ENCODE data around the gene IQGAP1.
"Not testable (repeated sequence)": the region's sequence is repeated elsewhere in the genome, so short reads cannot be mapped to it uniquely, and the experiment has no call there.

Gene IQGAP1, protein sequence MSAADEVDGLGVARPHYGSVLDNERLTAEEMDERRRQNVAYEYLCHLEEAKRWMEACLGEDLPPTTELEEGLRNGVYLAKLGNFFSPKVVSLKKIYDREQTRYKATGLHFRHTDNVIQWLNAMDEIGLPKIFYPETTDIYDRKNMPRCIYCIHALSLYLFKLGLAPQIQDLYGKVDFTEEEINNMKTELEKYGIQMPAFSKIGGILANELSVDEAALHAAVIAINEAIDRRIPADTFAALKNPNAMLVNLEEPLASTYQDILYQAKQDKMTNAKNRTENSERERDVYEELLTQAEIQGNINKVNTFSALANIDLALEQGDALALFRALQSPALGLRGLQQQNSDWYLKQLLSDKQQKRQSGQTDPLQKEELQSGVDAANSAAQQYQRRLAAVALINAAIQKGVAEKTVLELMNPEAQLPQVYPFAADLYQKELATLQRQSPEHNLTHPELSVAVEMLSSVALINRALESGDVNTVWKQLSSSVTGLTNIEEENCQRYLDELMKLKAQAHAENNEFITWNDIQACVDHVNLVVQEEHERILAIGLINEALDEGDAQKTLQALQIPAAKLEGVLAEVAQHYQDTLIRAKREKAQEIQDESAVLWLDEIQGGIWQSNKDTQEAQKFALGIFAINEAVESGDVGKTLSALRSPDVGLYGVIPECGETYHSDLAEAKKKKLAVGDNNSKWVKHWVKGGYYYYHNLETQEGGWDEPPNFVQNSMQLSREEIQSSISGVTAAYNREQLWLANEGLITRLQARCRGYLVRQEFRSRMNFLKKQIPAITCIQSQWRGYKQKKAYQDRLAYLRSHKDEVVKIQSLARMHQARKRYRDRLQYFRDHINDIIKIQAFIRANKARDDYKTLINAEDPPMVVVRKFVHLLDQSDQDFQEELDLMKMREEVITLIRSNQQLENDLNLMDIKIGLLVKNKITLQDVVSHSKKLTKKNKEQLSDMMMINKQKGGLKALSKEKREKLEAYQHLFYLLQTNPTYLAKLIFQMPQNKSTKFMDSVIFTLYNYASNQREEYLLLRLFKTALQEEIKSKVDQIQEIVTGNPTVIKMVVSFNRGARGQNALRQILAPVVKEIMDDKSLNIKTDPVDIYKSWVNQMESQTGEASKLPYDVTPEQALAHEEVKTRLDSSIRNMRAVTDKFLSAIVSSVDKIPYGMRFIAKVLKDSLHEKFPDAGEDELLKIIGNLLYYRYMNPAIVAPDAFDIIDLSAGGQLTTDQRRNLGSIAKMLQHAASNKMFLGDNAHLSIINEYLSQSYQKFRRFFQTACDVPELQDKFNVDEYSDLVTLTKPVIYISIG (N-terminal part only)

DNA sequence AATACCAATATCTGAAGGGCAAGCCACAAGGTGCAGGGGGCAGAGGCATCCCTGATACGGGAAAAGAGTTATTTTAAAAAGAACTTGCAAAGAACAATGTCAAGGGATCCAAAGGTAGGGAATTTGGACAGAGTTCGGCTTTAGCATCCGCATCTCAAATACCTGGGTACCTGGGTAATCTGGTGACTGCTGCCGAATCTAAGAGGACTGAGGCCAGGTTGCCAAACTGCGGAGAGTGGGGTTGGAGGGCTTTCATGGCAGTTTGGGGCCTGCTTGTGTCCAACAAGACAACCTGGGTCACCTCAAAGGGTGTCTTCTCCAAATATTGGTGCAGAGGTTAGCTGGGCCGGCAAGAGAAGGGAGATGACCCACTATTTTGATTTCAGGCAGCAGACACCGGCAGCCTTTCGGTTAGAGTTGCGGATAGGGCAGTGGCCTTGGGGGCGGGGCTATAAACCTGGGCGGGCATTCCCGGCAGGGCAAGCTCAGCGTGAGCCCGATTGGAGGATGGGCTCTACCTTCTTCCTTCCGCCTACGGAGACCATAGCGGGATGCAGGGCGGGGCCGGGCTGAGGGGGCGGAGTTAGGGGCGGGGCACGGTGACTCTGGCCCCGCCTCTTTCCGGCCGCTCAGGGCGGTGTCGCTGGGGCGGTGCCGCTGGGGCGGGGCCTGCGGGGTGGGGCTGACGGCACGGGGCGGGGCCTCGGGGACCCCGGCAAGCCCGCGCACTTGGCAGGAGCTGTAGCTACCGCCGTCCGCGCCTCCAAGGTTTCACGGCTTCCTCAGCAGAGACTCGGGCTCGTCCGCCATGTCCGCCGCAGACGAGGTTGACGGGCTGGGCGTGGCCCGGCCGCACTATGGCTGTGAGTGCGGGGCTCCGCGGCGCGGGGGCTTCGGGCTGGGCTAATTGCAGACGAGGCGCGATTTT, at the start of gene IQGAP1:
Gene IQGAP1, plus strand, starts transcription at position 709 of the 928 bp plus-strand sequence. Its CDS starts 100 bp downstream, at position 809.
- peak; percentile 97 for DNase-seq (ENCODE audit: low spot score)

DNA sequence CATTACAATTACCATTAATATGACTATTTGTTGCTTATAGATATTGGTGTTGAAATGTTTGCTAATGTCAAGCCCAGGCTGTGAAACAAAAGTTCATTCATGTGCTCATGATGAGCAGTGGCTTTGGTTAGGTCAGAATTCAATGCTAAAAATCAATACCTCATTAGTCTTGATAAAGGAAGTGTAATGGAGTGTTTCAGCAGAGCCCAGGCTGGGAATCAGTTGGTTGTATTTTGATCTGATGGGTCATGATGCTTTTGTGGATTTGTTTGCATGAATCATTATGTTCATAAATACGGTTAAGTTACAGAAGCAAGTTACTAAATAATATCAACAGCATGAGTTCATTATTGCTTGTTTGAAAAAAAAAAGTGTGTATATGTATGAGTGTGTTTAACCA, 49.5 kb upstream of the IQGAP1 start:
- no peak for DNase-seq (ENCODE audit: low spot score)

DNA sequence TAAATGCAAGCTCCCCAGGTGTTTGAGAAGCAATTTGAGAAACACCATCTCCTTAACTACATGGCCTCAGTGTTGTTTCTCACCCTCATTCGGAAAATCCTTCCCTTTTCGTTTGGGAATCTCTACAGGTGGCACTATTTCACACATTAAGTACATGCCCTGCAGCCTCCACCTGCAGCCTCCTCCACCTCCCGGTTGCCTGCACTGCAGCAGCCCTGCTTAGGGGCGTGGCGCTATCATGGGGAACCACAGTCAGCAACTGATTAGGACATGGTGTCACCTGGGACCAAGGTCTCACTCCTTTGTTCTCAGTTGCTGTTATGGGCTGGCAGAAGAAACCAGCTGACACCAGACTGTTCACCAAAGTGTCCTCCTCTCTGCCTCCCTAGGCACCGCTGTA, 47.7 kb upstream of the IQGAP1 start:
- DNase-seq (ENCODE audit: low spot score): no peak

DNA sequence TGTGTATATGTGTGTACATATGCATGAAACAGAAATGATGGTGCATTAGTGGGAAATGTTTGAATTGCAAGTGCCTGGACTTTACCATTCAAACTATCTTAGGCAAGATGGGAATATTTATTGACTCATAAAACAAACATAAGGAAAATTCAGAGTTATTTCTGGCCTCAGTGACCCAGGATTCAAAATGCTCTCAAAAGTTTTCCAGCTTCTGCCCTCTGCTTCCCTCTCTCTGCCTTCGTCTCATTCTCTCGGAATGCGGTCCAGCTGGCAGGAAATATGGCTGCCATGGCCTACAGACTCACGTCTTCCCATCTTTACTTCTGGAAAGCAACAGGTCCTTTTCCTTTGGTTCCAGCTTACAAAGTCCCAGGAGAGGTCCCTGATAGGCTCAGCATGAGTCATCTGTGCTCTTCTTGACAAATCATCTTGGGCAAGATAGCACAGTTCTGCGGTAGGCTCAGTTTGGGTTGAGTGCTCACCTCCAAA, 44.7 kb upstream of the IQGAP1 start:
- DNase-seq (ENCODE audit: low spot score): no peak

DNA sequence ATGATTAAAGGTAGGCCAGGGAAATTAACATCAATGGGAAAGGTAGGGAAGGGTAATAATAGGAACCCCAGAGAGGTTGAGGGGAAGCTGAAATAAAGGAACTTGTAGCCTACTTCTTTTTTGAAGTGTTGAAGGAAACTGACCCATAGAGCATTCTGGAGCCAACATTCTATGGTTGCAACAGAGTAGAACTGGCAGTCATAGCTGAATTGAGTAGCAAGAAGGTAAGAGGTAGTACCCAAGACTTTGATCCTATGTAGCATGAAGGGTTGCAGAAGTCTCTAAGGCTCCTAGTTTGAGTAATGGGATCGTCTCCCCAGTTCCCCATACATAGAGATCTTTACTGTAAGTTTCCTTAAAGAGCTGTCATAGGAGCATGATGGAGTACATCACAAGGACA, 43.4 kb upstream of the IQGAP1 start:
- no peak for DNase-seq (ENCODE audit: low spot score)

DNA sequence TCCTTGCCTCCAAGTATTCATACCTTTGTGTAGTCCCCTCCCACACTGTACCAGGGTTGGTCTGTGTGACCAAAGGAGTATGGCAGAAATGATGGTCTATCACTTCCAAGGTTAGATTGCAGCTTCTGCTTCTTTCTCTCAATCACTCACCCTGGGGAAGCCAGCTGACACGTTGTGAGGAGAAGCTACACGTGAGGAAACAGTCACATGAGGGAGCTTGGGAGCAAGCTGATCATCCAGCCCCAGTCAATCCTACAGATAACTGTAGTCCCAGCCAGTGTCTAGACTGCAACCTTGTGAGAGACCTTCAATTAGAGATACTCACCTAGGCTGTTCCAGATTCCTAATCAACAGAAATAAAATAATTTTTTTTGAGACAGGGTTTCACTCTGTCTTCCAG, 42.2 kb upstream of the IQGAP1 start:
- DNase-seq (ENCODE audit: low spot score): no peak

DNA sequence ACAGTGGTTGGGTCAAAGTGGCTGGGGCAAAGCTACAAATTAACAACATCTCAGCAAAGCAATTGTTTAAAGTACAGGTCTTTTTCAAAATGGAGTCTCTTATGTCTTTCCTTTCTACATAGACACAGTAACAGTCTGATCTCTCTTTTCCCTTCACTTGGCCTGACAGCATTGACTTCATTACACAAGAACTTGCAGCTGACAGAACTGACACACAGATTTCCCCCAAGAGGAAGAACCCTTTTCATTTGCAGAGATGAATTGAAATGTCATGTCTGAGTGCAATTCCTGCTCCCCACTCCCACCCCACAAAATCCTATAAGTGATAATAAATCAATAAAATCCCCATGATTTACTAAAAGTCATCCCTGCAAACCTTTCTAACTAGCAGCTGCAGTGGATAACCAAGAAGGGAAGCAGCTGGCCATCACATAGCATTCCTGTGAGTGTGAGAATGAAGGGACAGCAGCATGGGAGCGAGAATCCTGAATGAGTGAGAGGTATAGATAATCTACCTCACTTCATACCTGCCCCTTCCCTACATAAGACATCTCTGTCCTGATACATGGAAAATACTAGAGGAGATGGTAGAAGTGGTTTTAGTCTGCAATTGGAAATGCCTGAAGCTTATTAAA, 40.5 kb upstream of the IQGAP1 start:
- DNase-seq (ENCODE audit: low spot score): not testable (repeated sequence)

DNA sequence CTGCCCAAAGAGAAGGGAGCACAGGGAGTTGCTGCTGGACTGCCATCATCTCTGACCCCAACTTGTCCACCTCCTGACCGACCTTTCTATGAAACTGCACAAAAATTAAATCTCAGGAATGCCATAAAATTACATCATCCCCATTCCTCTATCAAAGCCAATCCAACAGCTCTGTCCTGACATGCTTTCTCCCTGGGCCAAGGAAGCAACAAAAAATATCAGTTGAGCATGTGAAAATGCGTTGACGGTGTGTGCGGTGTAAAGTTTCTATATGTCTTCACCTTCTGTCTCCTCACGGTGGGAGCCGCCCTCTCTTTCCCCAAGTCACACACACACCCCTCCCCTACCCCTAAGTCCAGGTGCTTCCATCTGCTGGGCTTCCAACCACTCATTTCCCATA, 39.6 kb upstream of the IQGAP1 start:
- DNase-seq (ENCODE audit: low spot score): no peak

DNA sequence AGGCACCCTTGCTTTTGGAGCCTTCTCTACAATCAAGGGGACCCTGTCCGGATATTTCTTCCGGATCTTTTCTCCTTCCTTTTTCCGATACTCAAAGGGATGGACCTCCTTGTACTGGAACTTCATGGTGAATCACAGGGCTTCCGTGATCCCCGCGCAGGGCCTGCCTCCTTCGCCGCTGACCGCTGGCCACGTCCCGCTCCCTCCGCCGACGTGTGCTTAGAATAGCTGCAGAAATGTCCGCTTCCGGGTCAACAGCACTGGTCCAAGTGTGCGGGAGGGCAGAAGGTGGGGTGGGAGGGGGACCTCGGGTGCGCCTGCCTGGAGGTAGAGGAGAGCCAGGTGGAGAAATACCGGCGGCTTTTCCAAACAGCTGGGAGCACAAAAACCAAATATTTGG, 39.0 kb upstream of the IQGAP1 start:
- no peak for DNase-seq (ENCODE audit: low spot score)

DNA sequence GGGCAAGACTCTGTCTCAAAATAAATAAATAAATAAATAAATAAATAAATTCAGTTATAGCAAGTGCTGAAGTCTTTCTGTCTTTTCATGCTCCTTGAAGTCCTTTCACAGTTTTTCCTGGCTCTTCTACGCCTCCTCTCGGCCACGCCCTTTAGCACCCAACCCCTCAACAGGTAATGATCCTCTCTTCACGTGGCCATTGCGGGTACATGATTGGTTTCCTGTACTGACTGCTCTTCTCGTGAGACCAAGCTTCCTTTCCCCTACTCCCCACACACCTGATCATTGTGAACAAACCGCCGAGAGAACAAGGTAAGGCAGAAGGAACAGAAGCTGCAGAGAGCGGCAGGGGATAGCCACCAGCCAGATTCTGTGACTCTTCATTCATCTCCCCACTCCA, 38.2 kb upstream of the IQGAP1 start:
- DNase-seq (ENCODE audit: low spot score): no peak

DNA sequence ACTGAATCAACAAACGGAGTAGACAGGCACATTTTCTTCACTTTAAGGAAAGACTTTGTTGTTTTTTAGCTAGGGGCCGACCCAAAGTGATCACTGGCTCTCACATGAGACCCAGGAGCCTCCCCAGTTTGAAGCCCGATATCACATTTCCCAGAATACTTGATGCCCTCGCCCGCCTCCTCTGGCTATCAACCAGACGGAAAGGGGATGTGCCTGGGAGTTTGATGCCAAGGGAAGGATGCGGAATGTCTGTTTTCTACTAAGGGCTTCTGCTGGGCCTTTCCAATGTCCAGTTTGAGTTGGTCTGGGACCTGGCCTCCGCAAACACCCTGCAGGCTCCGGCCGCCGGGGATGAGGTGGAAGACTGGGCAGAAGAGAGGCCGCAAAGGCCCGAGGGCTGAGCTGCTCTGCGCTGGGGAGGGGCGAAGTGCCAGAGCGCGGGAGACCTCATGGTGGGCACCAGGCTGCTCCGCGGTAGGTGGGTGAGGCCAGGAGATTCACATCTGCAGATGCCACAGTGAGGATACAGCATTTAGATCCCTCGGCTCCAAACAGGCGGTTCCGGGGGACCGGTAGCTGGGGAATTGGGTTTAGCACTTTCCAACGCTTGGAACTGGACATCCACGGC, 36.4 kb upstream of the IQGAP1 start:
- no peak for DNase-seq (ENCODE audit: low spot score)

DNA sequence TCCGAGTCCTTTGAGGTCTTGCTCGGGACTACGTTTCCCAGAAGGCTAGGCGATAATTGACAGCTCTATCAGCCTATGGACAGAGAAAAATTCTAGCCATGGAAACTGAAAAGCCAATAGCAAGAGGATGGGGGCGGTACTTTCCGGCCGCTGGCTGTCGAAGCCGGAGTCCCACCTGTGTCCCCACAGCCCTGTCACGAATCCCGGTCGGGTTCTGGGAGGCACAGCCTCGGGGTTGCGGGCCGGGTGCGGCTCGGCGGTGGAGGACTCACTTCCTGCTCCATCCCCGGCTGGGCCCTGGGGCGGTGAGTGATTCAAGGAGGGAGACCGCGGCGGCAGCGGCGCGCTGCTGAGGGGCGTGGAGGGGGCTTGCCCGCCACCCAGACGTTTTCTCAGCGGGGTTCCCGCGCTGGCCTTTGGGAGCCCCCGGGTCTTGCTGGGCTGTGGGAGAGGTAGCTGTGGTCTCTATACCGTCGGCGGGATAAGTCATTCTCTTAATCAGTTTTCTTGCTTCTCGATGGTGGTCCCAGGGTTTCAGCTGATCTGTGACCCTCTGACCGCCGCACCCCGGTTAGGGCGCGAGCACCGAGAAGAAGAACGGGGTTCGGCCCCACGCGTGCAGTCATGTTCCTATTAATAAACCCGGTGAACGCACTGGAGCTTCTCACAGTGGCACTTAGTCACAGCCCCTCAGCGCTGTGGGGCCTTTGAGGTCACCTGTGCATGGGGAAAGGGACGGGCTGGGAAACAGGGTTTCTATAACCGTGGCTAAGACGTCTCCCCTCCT, 35.7 kb upstream of the IQGAP1 start, which contains the start of gene ZNF774:
Gene ZNF774, plus strand, starts transcription at position 178 of the 787 bp plus-strand sequence. CDS start 2,377 bp downstream, outside the sequence.
- peak; percentile 95 for DNase-seq (ENCODE audit: low spot score)

DNA sequence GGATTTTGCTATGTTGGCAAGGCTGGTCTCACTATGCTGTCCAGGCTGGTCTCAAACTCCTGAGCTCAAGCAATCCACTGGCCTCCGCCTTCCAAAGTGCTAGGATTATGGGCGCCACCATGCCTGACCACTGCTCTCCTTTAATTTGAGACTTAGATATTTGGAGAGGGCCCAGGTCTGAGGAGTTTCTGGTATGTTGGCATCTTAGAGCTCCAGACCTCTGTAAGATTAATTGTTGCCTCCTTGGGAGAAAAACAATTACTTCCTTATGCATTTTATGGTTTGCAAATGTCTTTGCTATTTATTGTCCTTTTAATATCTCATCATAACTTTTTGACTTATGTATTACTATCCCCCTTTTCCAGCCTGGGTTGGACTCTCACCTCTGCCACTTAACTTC, 33.1 kb upstream of the IQGAP1 start:
- no peak for DNase-seq (ENCODE audit: low spot score)

DNA sequence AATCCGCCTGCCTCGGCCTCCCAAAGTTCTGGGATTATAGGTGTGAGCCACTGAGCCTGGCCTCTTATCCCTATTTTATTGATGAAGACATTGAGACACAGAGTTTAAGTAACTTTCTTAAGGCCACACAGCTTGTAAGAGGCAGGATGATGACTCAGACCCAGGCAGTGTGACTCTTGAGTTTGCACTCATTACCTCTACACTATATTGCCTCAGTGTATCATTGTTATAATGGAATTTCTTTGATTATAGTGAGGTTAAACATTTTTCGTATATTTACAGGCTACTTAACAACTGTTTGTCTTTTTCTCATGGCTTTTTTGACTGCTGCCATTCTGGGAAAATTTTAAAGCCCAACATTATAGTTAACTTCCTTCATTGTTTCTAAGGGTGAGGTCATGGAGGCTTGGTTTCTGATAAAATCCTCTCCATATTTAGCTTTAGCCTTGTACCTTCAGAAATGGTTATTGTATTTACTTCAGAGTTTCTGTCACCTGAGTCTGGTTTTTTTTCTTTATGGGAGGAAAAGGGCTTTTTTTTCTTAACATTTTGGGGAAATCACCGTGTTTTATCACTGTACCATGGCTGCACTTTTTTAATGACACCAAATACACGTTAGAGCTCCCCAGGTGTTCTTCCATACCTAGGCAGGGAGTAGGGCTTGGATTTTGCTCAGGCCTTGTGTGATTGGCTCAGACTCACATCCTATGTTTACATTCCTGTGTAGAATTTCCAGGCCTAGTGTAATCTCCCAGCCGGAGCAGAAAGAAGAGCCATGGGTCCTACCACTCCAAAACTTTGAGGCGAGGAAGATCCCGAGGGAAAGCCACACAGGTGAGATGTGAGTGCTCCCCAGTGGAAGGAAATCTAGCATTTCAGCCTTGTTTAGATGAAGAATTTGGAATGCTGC, 29.7 kb upstream of the IQGAP1 start:
- DNase-seq (ENCODE audit: low spot score): no peak

DNA sequence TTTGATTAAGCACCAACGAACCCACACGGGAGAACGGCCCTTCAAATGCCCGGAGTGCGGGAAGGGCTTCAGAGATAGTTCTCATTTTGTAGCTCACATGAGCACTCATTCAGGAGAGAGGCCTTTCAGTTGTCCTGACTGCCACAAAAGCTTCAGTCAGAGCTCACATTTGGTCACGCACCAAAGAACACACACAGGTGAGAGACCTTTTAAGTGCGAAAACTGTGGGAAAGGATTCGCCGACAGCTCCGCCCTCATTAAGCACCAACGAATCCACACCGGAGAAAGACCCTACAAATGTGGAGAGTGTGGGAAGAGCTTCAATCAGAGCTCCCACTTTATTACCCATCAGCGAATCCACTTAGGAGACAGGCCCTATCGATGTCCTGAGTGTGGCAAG, 27.3 kb upstream of the IQGAP1 start:
- no peak for DNase-seq (ENCODE audit: low spot score)

DNA sequence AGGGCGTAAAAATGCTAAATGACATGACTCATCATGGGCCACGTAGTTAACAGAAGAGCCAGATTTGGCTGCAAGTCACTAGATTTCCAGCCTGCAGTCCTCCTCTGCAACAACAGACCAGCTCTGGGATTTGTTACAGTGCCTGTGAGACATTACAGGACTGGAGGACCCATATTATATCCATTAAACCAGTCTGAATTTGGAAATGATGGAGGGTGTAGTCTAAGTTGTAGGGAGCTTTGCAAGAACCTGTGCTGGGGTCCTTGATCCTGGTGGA, 25.2 kb upstream of the IQGAP1 start:
- DNase-seq (ENCODE audit: low spot score): no peak

DNA sequence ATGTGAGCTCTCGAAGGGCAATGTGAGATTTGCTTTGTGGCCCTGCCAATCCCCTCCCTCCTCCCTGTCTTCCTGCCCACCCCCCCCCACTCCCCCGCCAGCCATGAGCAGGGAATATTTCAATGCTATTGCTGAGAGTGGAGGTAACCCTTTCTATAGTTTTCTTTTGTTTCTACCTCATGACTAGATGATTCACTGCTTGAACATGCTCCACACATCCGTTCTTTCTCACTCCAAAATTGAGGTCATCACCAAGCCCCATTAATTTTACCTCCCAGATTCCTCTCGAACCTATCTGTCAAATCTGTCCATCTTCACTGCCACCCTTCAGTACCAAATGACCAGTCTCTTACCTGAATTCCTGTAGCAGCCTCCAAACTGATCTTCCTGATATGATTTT, 23.8 kb upstream of the IQGAP1 start:
- DNase-seq (ENCODE audit: low spot score): no peak

DNA sequence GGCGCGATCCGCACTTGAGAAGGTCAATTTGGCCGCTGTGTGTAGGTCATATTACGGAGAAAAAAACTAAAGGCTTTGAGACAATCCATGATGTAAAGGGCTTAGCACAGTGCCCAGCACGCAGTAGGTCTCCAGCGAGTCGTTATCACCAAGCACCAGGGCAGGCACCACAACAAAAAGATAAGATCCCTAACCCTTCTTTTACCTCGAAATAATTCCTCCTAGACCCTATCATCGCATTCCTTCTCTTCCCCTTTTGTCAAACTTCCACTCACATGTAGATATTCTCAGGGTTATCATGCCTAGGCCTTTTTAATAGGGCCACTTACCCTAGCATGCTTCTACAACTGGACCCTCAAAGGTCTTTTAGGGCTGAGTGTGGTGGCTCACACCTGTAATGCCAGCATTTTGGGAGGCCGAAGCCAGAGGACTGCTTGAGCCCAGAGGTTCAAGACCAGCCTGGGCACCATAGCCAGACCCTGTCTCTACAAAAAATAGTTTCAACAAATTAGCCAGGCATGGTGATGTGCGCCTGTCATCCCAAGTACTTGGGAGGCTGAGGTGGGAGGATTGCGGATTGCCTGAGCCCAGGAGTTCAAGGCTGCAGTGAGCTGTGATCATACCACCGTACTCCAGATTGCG, 22.5 kb upstream of the IQGAP1 start:
- DNase-seq (ENCODE audit: low spot score): no peak
